Frontal cortex (tissue), 4 donors: Measurements from ENCODE around the gene NBAS. TPM values are rescaled to one million over a fixed set of nuclear protein-coding genes. Genes with fewer than 3 reads are reported as not detected.

Experiments
- DNase-seq, 2 donors: peaks; one replicate each; pipeline ENCODE4 v3.0.0; 2012; ENCODE audit warnings: low spot score in 2 of 2
- FAIRE-seq: peaks from 2 replicates; lab custom pipeline; 2012; peaks lifted over from hg19 to GRCh38; lab: Jason Lieb, UNC
- total RNA-seq: library from RNA; depleted of rRNA; stranded (reverse); fragments of >200 nt; gene quantifications from one replicate; pipeline ENCODE4 v1.2.3, GENCODE V29; 2014
- donor health status: control.
- donor health status: control.
- donor health status: control.

NBAS gene
- total RNA-seq, 1 donor from 2014 or later: 173 TPM

- DNase-seq: no peak
- FAIRE-seq: no peak
Measured at GRCh38 chr2:15128846-15129245, 432.3 kb downstream of the NBAS start.

DNA sequence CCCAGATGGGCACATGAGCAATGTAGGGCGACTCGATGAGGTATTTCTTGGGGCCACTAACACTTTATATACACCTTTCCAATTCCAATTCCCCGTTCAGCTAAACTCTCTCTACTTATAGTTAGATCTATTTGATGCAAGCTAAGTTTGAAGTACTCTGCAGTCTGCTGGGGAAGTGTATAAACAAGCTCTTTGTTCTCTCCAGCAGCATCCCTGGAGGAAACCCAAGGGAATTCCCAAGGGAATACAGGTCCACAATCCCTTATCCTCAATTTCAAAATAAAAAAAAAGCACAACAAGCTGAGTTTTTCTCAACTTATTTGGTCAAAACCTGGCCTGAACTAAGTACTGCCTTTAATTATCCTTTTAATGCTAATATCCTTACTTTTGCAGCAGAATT, 433.3 kb downstream of the NBAS start:
- DNase-seq (no peak), FAIRE-seq (no peak)

DNA sequence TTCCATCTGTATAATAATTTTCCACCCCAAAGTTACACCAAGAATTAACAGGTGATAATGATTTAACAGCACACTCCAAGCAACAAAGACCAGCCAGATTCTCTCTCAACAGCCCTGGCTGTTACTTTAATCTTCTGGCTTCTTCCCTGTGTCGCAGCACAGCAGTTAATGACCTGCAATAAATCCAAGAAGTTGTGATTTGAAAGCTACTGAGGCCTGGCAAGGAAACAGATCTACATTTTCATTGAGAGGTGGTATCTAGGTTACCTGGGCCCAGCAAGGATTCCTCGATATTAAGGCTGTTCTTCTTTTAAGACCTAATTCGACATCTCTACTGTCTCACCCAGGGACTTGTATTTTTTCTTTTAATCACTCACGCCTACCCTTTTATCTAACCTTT, 433.8 kb downstream of the NBAS start:
- no peak for FAIRE-seq
- DNase-seq: no peak

GRCh38 chr2:15126373-15126772, 434.8 kb downstream of the NBAS start:
- DNase-seq: no peak
- FAIRE-seq: no peak

GRCh38 chr2:15122915-15123314, 438.2 kb downstream of the NBAS start:
- FAIRE-seq: no peak
- DNase-seq: no peak

GRCh38 chr2:15120631-15121030, 440.5 kb downstream of the NBAS start:
- no peak for DNase-seq
- no peak for FAIRE-seq

DNA sequence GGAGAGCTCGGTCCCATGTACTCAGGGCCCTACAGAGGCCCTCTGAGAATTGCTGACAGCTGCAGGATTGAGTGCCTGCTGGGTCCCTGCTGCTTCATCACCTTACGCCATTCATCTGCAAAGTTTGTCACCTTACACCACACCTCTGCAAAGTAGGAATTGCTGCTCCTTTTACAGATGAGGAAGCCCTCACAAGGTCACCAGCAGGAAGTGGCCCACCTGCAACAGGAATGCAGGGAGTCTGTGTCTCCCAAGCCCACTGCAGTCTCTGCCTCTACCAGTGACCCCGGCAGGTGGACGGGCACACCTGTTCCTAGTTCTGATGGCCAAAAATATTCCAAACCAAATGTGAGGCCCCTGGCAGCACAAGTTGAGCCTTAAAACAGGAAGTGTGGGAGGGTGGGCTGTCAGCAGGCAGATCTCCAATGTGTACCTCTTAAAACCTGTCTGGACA, 441.4 kb downstream of the NBAS start:
- no peak for DNase-seq
- FAIRE-seq: no peak

GRCh38 chr2:15117409-15118050, 443.6 kb downstream of the NBAS start:
- DNase-seq (no peak), FAIRE-seq (no peak)

Other genes with a start within 250 kb of the NBAS start
- 114 TPM for gene DDX1, start 30.5 kb upstream of the NBAS start, total RNA-seq